ENCODE data around the gene RAB31.

- TF ChIP-seq CTCF (IDR thresholded peaks at IDR 0.05) (no peak), POLR2A (IDR thresholded peaks at IDR 0.05) (no peak)
These were observed 193.3 kb downstream of the RAB31 start for GRCh38 chr18:9901377-9901776.
